Activated B cell treated with CpG ODN at 0.5 μM for 24 hours (primary cell): Measurements from ENCODE around the gene CPT1A. TPM values are rescaled to one million over a fixed set of nuclear protein-coding genes. Genes with fewer than 3 reads are reported as not detected.

Experiments used
- ATAC-seq: fragments of 200-7000 bp; cut with Tn5 transposase; one replicate; pipeline ENCODE4 v1.10.0; 2021; ENCODE audit warnings: low read depth, mild to moderate bottlenecking, moderate library complexity
- CTCF ChIA-PET: fragments of 350-600 bp; sonication (Branson Sonifier 250); formaldehyde crosslinking; loops from one replicate; lab custom pipeline; 2021; ENCODE audit warnings: antibody characterized with exemption; lab: Charles Lee
- POLR2A ChIA-PET: fragments of 350-600 bp; sonication (Branson Sonifier 250); formaldehyde crosslinking; loops from one replicate; lab custom pipeline; 2021; ENCODE audit warnings: antibody characterized with exemption; lab: Charles Lee
- DNase-seq: peaks from one replicate; pipeline ENCODE4 v3.0.0; 2022
- H3K27ac Mint-ChIP-seq: one replicate; pipeline ENCODE4 v1.8.0; 2020; ENCODE audit warnings: mixed read lengths
- H3K27me3 Mint-ChIP-seq: one replicate; pipeline ENCODE4 v1.8.0; 2021; ENCODE audit warnings: mixed read lengths
- H3K36me3 Mint-ChIP-seq: one replicate; pipeline ENCODE4 v1.8.0; 2021; ENCODE audit warnings: low read depth, mixed read lengths
- H3K4me1 Mint-ChIP-seq: one replicate; pipeline ENCODE4 v1.8.0; 2021; ENCODE audit warnings: mixed read lengths
- H3K4me3 Mint-ChIP-seq: one replicate; pipeline ENCODE4 v1.8.0; 2020; ENCODE audit warnings: mild to moderate bottlenecking, mixed read lengths
- H3K9me3 Mint-ChIP-seq: one replicate; pipeline ENCODE4 v1.8.0; 2020; ENCODE audit warnings: mixed read lengths
- CTCF ChIP-seq: fragments of 200-600 bp; IDR thresholded peaks from one replicate; pipeline ENCODE4 v1.8.0; 2022; ENCODE audit warnings: antibody characterized with exemption, mild to moderate bottlenecking
- intact Hi-C: fragments of 100-400 bp; cut with micrococcal nuclease; formaldehyde crosslinking; loops from one replicate; pipeline ENCODE4 v1.15.1; 2024
- total RNA-seq: library from RNA; stranded (reverse); gene quantifications from 2 replicates; pipeline ENCODE4 v1.2.3, GENCODE V29; 2022

CPT1A gene
- total RNA-seq, 1 donor from 2014 or later: 17.2 TPM

- ChIA-PET CTCF (no interaction called here), POLR2A (no interaction called here)
- TF ChIP-seq CTCF: no peak
- H3K4me1 Mint-ChIP-seq: no peaks in the 10 kb centered on the region
- H3K27ac Mint-ChIP-seq: no peak overlapping the region
- no peak overlapping the region for H3K4me3 Mint-ChIP-seq
- H3K9me3 Mint-ChIP-seq: no peaks in the 10 kb centered on the region
- intact Hi-C loops: no loop called here
- H3K27me3 Mint-ChIP-seq: no peaks in the 10 kb centered on the region
- ATAC-seq (no peak), DNase-seq (no peak)
- peaks cover 42% of the 10 kb centered on the region for H3K36me3 Mint-ChIP-seq
Measured at GRCh38 chr11:68792400-68792966, 49.2 kb downstream of the CPT1A start.

- H3K9me3 Mint-ChIP-seq: no peaks in the 10 kb centered on the region
- DNase-seq (no peak), ATAC-seq (no peak)
- no peak for TF ChIP-seq CTCF
- H3K27me3 Mint-ChIP-seq: no peaks in the 10 kb centered on the region
- ChIA-PET CTCF (no interaction called here), POLR2A (no interaction called here)
- intact Hi-C loops: no loop called here
- H3K27ac Mint-ChIP-seq: no peak overlapping the region
- no peaks in the 10 kb centered on the region for H3K4me1 Mint-ChIP-seq
- peaks cover 36% of the 10 kb centered on the region for H3K36me3 Mint-ChIP-seq
- H3K4me3 Mint-ChIP-seq: no peak overlapping the region
Measured at GRCh38 chr11:68784653-68785052, 57.1 kb downstream of the CPT1A start.

- no peak for TF ChIP-seq CTCF
- ATAC-seq (no peak), DNase-seq (no peak)
- Mint-ChIP-seq H3K36me3 (peaks cover 39% of the 10 kb centered on the region), H3K9me3 (no peaks in the 10 kb centered on the region), H3K4me1 (no peaks in the 10 kb centered on the region), H3K27me3 (no peaks in the 10 kb centered on the region), H3K27ac (no peak overlapping the region), H3K4me3 (no peak overlapping the region)
- intact Hi-C loops: no loop called here
- POLR2A ChIA-PET: no interaction called here
- CTCF ChIA-PET: no interaction called here
Measured at GRCh38 chr11:68783216-68783821, 58.4 kb downstream of the CPT1A start.

GRCh38 chr11:68782711-68783110, 59.0 kb downstream of the CPT1A start:
- no peak for DNase-seq
- no peaks in the 10 kb centered on the region for H3K27me3 Mint-ChIP-seq

GRCh38 chr11:68780829-68781228, 60.9 kb downstream of the CPT1A start:
- intact Hi-C loops: no loop called here
- POLR2A ChIA-PET: no interaction called here
- H3K9me3 Mint-ChIP-seq: no peaks in the 10 kb centered on the region
- H3K27me3 Mint-ChIP-seq: no peaks in the 10 kb centered on the region
- H3K27ac Mint-ChIP-seq: no peak overlapping the region
- ATAC-seq: no peak
- no peak for DNase-seq
- no peak overlapping the region for H3K4me3 Mint-ChIP-seq
- no peak for TF ChIP-seq CTCF
- H3K36me3 Mint-ChIP-seq: peaks cover 59% of the 10 kb centered on the region
- no peaks in the 10 kb centered on the region for H3K4me1 Mint-ChIP-seq
- CTCF ChIA-PET: no interaction called here

More at GRCh38 chr11:68782711-68783110, 59.0 kb downstream of the CPT1A start:
- intact Hi-C loops: no loop called here
- no peaks in the 10 kb centered on the region for H3K9me3 Mint-ChIP-seq
- no peak for ATAC-seq
- H3K4me1 Mint-ChIP-seq: no peaks in the 10 kb centered on the region
- H3K36me3 Mint-ChIP-seq: peaks cover 44% of the 10 kb centered on the region
- ChIA-PET CTCF (no interaction called here), POLR2A (no interaction called here)
- no peak overlapping the region for H3K27ac Mint-ChIP-seq
- no peak for TF ChIP-seq CTCF
- H3K4me3 Mint-ChIP-seq: no peak overlapping the region
